Endodermal cell (in vitro differentiated cells): ENCODE data around the gene TRA2B. TPM values are rescaled to one million over a fixed set of nuclear protein-coding genes. Genes with fewer than 3 reads are reported as not detected.

Experiments used
- DNase-seq: peaks from one replicate; pipeline ENCODE4 v3.0.0-alpha.2; 2017
- H3K27ac ChIP-seq: 2 replicates; pipeline ENCODE4 v1.5.1; 2013; ENCODE audit warnings: mild to moderate bottlenecking, low read depth, low read length, moderate library complexity
- H3K27me3 ChIP-seq: 2 replicates; pipeline ENCODE4 v1.6.1; 2013; ENCODE audit warnings: mild to moderate bottlenecking, low read length, moderate library complexity; ENCODE audit not compliant: insufficient read depth, control insufficient read depth, poor library complexity, severe bottlenecking
- H3K36me3 ChIP-seq: 2 replicates; pipeline ENCODE4 v1.7.0; 2013; ENCODE audit warnings: mild to moderate bottlenecking, low read length, moderate library complexity; ENCODE audit not compliant: control insufficient read depth, insufficient read depth
- H3K4me1 ChIP-seq: one replicate; pipeline ENCODE4 v1.7.0; 2013; ENCODE audit warnings: low read length; ENCODE audit not compliant: control insufficient read depth, insufficient read depth
- H3K4me3 ChIP-seq: 2 replicates; pipeline ENCODE4 v1.5.1; 2013; ENCODE audit warnings: mild to moderate bottlenecking, low read length, moderate library complexity
- H3K9ac ChIP-seq: 2 replicates; pipeline ENCODE4 v1.6.1; 2013; ENCODE audit warnings: mild to moderate bottlenecking, low read length, moderate library complexity; ENCODE audit not compliant: poor library complexity, severe bottlenecking; ENCODE audit errors: extremely low read depth
- H3K9me3 ChIP-seq: 2 replicates; pipeline ENCODE4 v1.6.1; 2013; ENCODE audit warnings: mild to moderate bottlenecking, low read length, moderate library complexity; ENCODE audit not compliant: control insufficient read depth
- H3K27ac Mint-ChIP-seq: 2 replicates; pipeline ENCODE4 v1.8.0; 2020; ENCODE audit warnings: mixed read lengths
- H3K27me3 Mint-ChIP-seq: 2 replicates; pipeline ENCODE4 v1.8.0; 2021; ENCODE audit warnings: mild to moderate bottlenecking, mixed read lengths; ENCODE audit not compliant: insufficient read depth
- H3K36me3 Mint-ChIP-seq: 2 replicates; pipeline ENCODE4 v1.8.0; 2020; ENCODE audit warnings: low read depth, mixed read lengths
- H3K4me1 Mint-ChIP-seq: 2 replicates; pipeline ENCODE4 v1.8.0; 2020; ENCODE audit warnings: mixed read lengths
- H3K4me3 Mint-ChIP-seq: 2 replicates; pipeline ENCODE4 v1.8.0; 2020; ENCODE audit warnings: mild to moderate bottlenecking, moderate library complexity, mixed read lengths
- H3K9me3 Mint-ChIP-seq: 2 replicates; pipeline ENCODE4 v1.8.0; 2020; ENCODE audit warnings: mild to moderate bottlenecking, mixed read lengths
- WGBS, 2 experiments: methylation state at CpG; one replicate each; pipeline versions ENCODE4 v1.1.5 to v1.1.7; 2013; ENCODE audit warnings: missing lambda C conversion rate in 2 of 2, mixed read lengths in 1 of 2; ENCODE audit not compliant: insufficient coverage in 1 of 2, insufficient read length in 1 of 2; 5-methylcytosine and 5-hydroxymethylcytosine counted together
- total RNA-seq, 2 donors: library from RNA; stranded (reverse); fragmentation: NEBNext Ultra II Directional in 1 of 2; extraction: Animal tissue kit (Norgen Biotek cat#: 25700) in 1 of 2; gene quantifications; 2 replicates in 1 of 2; 3 replicates in 1 of 2; pipeline ENCODE4 v1.2.1, GENCODE V29; 2021
- TF ChIP-seq, protein P1 (sequence below): fragments of 200-600 bp; sonication (generic); conservative IDR thresholded peaks from 2 replicates; pipeline ENCODE4 v1.5.0; 2021; ENCODE audit warnings: antibody characterized with exemption, mild to moderate bottlenecking

Gene TRA2B
- total RNA-seq, 2 donors from 2014 or later: 222 to 230 TPM

DNA sequence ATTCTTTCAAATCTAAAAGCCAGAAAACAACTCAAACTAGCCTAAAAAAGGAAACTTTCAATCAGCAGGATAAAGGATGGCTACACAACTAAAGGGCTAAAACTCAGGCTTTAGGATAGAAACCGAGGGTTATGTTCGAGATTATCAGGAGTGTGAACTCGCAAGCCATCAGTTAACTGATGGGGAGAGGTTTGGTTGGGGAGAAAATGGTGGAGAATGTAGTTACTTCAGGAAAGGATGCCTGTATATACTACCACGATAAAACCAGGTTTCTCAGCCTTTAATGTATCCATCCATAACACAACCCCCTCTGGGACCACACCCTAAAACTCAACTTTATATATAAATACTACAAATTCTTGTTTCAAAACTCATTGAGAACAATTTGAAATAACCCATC, 22.2 kb downstream of the TRA2B start:
- no peaks in the 10 kb centered on the region for H3K9me3 ChIP-seq
- Mint-ChIP-seq H3K4me1 (no peaks in the 10 kb centered on the region), H3K27me3 (no peaks in the 10 kb centered on the region), H3K36me3 (peaks cover 62% of the 10 kb centered on the region), H3K4me3 (no peak overlapping the region), H3K27ac (peak overlapping the region; percentile 78), H3K9me3 (no peaks in the 10 kb centered on the region)
- TF ChIP-seq, protein P1, sequence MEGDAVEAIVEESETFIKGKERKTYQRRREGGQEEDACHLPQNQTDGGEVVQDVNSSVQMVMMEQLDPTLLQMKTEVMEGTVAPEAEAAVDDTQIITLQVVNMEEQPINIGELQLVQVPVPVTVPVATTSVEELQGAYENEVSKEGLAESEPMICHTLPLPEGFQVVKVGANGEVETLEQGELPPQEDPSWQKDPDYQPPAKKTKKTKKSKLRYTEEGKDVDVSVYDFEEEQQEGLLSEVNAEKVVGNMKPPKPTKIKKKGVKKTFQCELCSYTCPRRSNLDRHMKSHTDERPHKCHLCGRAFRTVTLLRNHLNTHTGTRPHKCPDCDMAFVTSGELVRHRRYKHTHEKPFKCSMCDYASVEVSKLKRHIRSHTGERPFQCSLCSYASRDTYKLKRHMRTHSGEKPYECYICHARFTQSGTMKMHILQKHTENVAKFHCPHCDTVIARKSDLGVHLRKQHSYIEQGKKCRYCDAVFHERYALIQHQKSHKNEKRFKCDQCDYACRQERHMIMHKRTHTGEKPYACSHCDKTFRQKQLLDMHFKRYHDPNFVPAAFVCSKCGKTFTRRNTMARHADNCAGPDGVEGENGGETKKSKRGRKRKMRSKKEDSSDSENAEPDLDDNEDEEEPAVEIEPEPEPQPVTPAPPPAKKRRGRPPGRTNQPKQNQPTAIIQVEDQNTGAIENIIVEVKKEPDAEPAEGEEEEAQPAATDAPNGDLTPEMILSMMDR: no peak
- no peak overlapping the region for H3K27ac ChIP-seq
- peaks cover 78% of the 10 kb centered on the region for H3K36me3 ChIP-seq
- no peaks in the 10 kb centered on the region for H3K27me3 ChIP-seq
- 99 to 100% methylated on average over 3 to 4 of the region's 4 CpGs for WGBS, 2 experiments
- H3K9ac ChIP-seq: no peak overlapping the region
- H3K4me1 ChIP-seq: no peaks in the 10 kb centered on the region
- no peak for DNase-seq
- no peak overlapping the region for H3K4me3 ChIP-seq

DNA sequence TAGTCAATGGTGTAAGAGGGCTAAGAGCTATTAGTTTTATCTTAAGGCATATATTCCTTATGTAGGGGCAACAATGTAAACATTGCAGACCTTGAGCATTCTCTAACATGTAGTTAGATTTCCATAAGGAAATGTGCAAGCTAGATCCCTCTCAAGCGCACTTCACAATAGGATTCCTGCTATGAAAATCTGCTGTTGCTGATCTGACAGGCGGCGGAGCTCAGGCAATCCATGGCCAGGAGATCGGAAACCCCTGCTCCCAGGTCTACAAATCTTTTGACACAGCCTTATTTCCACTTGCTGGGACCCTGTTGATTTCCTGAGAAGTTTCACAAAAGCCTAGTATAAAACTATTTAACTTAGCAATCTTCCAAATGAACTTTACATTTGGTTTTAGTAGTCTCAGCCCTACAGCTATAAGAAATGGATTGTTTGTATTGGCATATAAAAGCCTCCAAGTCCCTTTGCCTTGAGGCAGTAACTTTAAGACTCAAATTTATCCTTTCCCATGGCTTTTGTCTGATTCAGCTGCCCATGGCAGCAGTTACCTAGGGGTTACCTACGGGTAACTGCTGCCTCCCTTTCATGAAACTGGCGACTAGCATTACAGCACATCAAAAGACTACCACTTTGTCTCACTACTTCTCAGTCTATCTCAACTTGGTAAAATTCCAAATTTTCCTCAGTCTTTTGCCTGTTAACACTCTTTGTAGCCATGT, 22.7 kb downstream of the TRA2B start:
- H3K4me1 ChIP-seq: no peaks in the 10 kb centered on the region
- Mint-ChIP-seq H3K4me1 (no peaks in the 10 kb centered on the region), H3K4me3 (no peak overlapping the region), H3K27me3 (no peaks in the 10 kb centered on the region), H3K36me3 (peaks cover 57% of the 10 kb centered on the region), H3K9me3 (no peaks in the 10 kb centered on the region), H3K27ac (peak overlapping the region; percentile 78)
- DNase-seq: no peak
- no peaks in the 10 kb centered on the region for H3K9me3 ChIP-seq
- 95 to 98% methylated on average over 6 of the region's 6 CpGs for WGBS, 2 experiments
- H3K27ac ChIP-seq: no peak overlapping the region
- H3K4me3 ChIP-seq: no peak overlapping the region
- no peaks in the 10 kb centered on the region for H3K27me3 ChIP-seq
- peaks cover 73% of the 10 kb centered on the region for H3K36me3 ChIP-seq
- H3K9ac ChIP-seq: no peak overlapping the region
- TF ChIP-seq, protein P1: no peak

DNA sequence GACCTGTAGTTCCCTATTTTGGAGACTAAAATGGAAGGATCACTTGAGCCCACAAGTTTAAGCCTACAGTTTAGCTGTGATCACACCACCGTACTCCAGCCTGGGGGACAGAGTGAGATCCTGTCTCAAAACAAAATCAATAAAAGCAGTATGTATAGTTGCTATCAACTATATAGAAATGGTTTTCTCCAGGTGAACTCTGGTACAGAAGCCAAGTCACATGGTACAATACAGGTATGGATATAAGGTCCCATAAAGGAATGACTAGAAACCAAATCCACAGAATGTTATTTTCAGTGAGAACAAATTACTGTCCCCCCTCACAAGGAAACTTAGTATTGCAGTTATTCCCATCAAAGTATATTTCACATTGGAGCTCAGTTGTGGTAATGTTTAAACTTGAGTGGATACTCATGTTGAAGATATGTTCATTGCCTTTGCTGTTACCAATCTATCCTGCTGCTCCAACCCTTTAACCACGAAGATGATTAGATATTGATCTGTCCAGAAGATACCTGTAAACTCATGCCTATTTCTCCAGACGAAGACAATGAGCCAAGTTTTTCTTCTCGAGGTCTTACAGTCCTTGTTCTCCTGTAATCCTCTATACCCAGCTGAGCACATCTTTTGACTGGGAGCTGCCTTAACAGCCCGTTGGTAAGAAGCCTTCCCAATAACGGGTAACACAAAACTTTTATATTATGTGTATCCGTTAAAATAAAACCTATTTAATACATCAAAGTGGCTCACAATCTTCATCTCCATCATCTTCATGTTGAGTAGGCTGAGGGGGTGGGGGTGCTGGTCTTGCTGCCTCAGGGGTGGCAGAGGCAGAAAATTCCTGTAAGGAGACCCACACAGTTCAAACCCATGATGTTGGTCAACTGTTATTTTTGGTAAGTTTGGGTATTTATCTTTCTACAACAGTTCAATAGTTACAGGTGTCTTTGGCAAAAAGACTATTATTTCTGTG, 24.6 kb downstream of the TRA2B start:
- 93 to 95% methylated on average over 3 to 6 of the region's 7 CpGs for WGBS, 2 experiments
- H3K36me3 ChIP-seq: peaks cover 54% of the 10 kb centered on the region
- no peak overlapping the region for H3K4me3 ChIP-seq
- Mint-ChIP-seq H3K36me3 (peaks cover 40% of the 10 kb centered on the region), H3K4me1 (no peaks in the 10 kb centered on the region), H3K9me3 (no peaks in the 10 kb centered on the region), H3K4me3 (no peak overlapping the region), H3K27ac (no peak overlapping the region), H3K27me3 (no peaks in the 10 kb centered on the region)
- H3K4me1 ChIP-seq: no peaks in the 10 kb centered on the region
- H3K9me3 ChIP-seq: no peaks in the 10 kb centered on the region
- TF ChIP-seq, protein P1: no peak
- DNase-seq: no peak
- H3K27ac ChIP-seq: no peak overlapping the region
- no peak overlapping the region for H3K9ac ChIP-seq
- H3K27me3 ChIP-seq: no peaks in the 10 kb centered on the region
